Measurements from ENCODE around the gene TENM4.

DNA sequence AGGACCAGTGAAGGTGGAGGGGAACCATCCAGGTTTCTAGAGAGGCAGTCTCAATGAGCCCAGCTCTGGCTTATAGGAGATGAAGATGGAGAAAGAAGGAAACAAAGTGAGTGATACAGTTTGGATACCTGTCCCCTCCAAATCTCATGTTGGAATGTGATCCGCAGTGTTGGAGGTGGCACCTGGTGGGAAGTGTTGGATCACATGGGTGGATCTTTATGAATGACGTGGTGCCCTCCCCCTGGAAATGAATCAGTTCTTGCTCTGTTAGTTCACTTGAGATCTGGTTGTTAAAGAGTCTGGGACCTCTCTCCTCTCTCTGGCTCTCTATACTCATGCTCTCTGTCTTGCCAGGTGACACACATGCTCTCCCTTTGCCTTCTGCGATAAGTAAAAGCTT, 473.0 kb downstream of the TENM4 start:
- TF ChIP-seq TCF7L2 (IDR thresholded peaks at IDR 0.05; ENCODE audit: borderline replicate concordance, low read depth, low read length) = no peak
- TF ChIP-seq, protein P1, sequence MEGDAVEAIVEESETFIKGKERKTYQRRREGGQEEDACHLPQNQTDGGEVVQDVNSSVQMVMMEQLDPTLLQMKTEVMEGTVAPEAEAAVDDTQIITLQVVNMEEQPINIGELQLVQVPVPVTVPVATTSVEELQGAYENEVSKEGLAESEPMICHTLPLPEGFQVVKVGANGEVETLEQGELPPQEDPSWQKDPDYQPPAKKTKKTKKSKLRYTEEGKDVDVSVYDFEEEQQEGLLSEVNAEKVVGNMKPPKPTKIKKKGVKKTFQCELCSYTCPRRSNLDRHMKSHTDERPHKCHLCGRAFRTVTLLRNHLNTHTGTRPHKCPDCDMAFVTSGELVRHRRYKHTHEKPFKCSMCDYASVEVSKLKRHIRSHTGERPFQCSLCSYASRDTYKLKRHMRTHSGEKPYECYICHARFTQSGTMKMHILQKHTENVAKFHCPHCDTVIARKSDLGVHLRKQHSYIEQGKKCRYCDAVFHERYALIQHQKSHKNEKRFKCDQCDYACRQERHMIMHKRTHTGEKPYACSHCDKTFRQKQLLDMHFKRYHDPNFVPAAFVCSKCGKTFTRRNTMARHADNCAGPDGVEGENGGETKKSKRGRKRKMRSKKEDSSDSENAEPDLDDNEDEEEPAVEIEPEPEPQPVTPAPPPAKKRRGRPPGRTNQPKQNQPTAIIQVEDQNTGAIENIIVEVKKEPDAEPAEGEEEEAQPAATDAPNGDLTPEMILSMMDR (tag by site-specific recombination; IDR thresholded peaks at IDR 0.05) = no peak
- TF ChIP-seq, protein P2, sequence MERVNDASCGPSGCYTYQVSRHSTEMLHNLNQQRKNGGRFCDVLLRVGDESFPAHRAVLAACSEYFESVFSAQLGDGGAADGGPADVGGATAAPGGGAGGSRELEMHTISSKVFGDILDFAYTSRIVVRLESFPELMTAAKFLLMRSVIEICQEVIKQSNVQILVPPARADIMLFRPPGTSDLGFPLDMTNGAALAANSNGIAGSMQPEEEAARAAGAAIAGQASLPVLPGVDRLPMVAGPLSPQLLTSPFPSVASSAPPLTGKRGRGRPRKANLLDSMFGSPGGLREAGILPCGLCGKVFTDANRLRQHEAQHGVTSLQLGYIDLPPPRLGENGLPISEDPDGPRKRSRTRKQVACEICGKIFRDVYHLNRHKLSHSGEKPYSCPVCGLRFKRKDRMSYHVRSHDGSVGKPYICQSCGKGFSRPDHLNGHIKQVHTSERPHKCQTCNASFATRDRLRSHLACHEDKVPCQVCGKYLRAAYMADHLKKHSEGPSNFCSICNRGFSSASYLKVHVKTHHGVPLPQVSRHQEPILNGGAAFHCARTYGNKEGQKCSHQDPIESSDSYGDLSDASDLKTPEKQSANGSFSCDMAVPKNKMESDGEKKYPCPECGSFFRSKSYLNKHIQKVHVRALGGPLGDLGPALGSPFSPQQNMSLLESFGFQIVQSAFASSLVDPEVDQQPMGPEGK (tag by site-specific recombination; IDR thresholded peaks at IDR 0.05) = no peak
- TF ChIP-seq KLF16 (tag by site-specific recombination; IDR thresholded peaks at IDR 0.05) = no peak
- TF ChIP-seq ZNF202 (tag by site-specific recombination; IDR thresholded peaks at IDR 0.05; ENCODE audit: borderline replicate concordance) = no peak
- no peak for TF ChIP-seq WT1 (tag by site-specific recombination; IDR thresholded peaks at IDR 0.05)
